Measurements from ENCODE around the gene MORN1. TPM values are rescaled to one million over a fixed set of nuclear protein-coding genes. Genes with fewer than 3 reads are reported as not detected.

Gene MORN1
- polyA plus RNA-seq, 1 donor (not counting 4 experiments of a cell fraction or from before 2014, with no cell fraction given) = 2.1 TPM

- H3K4me3 ChIP-seq (ENCODE audit: control insufficient read depth in 2 of 3, extremely low read depth in 1 of 3, insufficient read depth in 2 of 3, low read depth in 1 of 3, low read length in 3 of 3) = no peak overlapping the region
- H3K36me3 ChIP-seq (ENCODE audit: control insufficient read depth in 2 of 2, extremely low read depth in 1 of 2, insufficient read depth in 2 of 2, low read length in 2 of 2) = peaks cover 0 to 7% of the 10 kb centered on the region in 2 experiments
- peaks cover 2% of the 10 kb centered on the region for H3K9me1 ChIP-seq (ENCODE audit: control insufficient read depth, extremely low read depth, insufficient read depth, low read length)
- FAIRE-seq (no peak), DNase-seq (ENCODE audit: low read depth, low spot score) (no peak)
- dilution Hi-C loops (cut with MboI; ENCODE audit: extremely low pct_ligation_motif_present, low sequenced_read_pairs) = loop anchor here (10.0 kb wide), 1 partner anchor 84 kb away; the partner anchor contains the start of gene FAAP20
- TF ChIP-seq, protein P1, sequence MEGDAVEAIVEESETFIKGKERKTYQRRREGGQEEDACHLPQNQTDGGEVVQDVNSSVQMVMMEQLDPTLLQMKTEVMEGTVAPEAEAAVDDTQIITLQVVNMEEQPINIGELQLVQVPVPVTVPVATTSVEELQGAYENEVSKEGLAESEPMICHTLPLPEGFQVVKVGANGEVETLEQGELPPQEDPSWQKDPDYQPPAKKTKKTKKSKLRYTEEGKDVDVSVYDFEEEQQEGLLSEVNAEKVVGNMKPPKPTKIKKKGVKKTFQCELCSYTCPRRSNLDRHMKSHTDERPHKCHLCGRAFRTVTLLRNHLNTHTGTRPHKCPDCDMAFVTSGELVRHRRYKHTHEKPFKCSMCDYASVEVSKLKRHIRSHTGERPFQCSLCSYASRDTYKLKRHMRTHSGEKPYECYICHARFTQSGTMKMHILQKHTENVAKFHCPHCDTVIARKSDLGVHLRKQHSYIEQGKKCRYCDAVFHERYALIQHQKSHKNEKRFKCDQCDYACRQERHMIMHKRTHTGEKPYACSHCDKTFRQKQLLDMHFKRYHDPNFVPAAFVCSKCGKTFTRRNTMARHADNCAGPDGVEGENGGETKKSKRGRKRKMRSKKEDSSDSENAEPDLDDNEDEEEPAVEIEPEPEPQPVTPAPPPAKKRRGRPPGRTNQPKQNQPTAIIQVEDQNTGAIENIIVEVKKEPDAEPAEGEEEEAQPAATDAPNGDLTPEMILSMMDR (optimal IDR thresholded peaks at IDR 0.05 in 1 of 3, IDR thresholded peaks at IDR 0.05 in 1 of 3, conservative IDR thresholded peaks at IDR 0.05 in 1 of 3; ENCODE audit: extremely low read depth in 1 of 3, insufficient read depth in 2 of 3, low read length in 3 of 3) = no peak
- H3K4me2 ChIP-seq (ENCODE audit: control insufficient read depth, extremely low read depth, insufficient read depth, low read depth, low read length) = no peak overlapping the region
- peaks cover 66% of the 10 kb centered on the region for H3K79me2 ChIP-seq (ENCODE audit: control insufficient read depth, insufficient read depth, low read length)
- peaks cover 6% of the 10 kb centered on the region for H4K20me1 ChIP-seq (ENCODE audit: control insufficient read depth, extremely low read depth, insufficient read depth, low read length)
- no peak overlapping the region for H3K27ac ChIP-seq (ENCODE audit: control insufficient read depth, insufficient read depth, low read length)
- H3K9me3 ChIP-seq (ENCODE audit: control insufficient read depth, low read depth, low read length) = no peaks in the 10 kb centered on the region
- no peak overlapping the region for H3K9ac ChIP-seq (ENCODE audit: control insufficient read depth, extremely low read depth, insufficient read depth, low read length)
- H3K4me1 ChIP-seq (ENCODE audit: control insufficient read depth, extremely low read depth, insufficient read depth, low read length) = peaks cover 4% of the 10 kb centered on the region
- H2AFZ ChIP-seq (ENCODE audit: control insufficient read depth, low read length) = no peak overlapping the region
- H3K27me3 ChIP-seq (ENCODE audit: control insufficient read depth, extremely low read depth, insufficient read depth, low read length) = no peaks in the 10 kb centered on the region
Observed at GRCh38 chr1:2279210-2279639, 112.1 kb downstream of the MORN1 start.

- Histone ChIP-seq H3K9me1 (ENCODE audit: control insufficient read depth, extremely low read depth, insufficient read depth, low read length) (peaks cover 2% of the 10 kb centered on the region), H3K27me3 (ENCODE audit: control insufficient read depth, extremely low read depth, insufficient read depth, low read length) (no peaks in the 10 kb centered on the region), H3K79me2 (ENCODE audit: control insufficient read depth, insufficient read depth, low read length) (peaks cover 68% of the 10 kb centered on the region), H3K27ac (ENCODE audit: control insufficient read depth, insufficient read depth, low read length) (no peak overlapping the region), H3K36me3 (ENCODE audit: control insufficient read depth in 2 of 2, extremely low read depth in 1 of 2, insufficient read depth in 2 of 2, low read length in 2 of 2) (peaks cover 0 to 7% of the 10 kb centered on the region in 2 experiments), H2AFZ (ENCODE audit: control insufficient read depth, low read length) (no peak overlapping the region), H3K4me1 (ENCODE audit: control insufficient read depth, extremely low read depth, insufficient read depth, low read length) (peaks cover 4% of the 10 kb centered on the region), H3K4me3 (ENCODE audit: control insufficient read depth in 2 of 3, extremely low read depth in 1 of 3, insufficient read depth in 2 of 3, low read depth in 1 of 3, low read length in 3 of 3) (no peak overlapping the region), H3K9ac (ENCODE audit: control insufficient read depth, extremely low read depth, insufficient read depth, low read length) (no peak overlapping the region), H4K20me1 (ENCODE audit: control insufficient read depth, extremely low read depth, insufficient read depth, low read length) (peaks cover 6% of the 10 kb centered on the region), H3K4me2 (ENCODE audit: control insufficient read depth, extremely low read depth, insufficient read depth, low read depth, low read length) (no peak overlapping the region), H3K9me3 (ENCODE audit: control insufficient read depth, low read depth, low read length) (no peaks in the 10 kb centered on the region)
- dilution Hi-C loops (cut with MboI; ENCODE audit: extremely low pct_ligation_motif_present, low sequenced_read_pairs) = loop anchor here (10.0 kb wide), 1 partner anchor 84 kb away; the partner anchor contains the start of gene FAAP20
- FAIRE-seq = no peak
- no peak for TF ChIP-seq EZH2 (IDR thresholded peaks at IDR 0.05; ENCODE audit: low read length)
- TF ChIP-seq, protein P1 (optimal IDR thresholded peaks at IDR 0.05 in 1 of 3, IDR thresholded peaks at IDR 0.05 in 1 of 3, conservative IDR thresholded peaks at IDR 0.05 in 1 of 3; ENCODE audit: extremely low read depth in 1 of 3, insufficient read depth in 2 of 3, low read length in 3 of 3) = no peak
- no peak for DNase-seq (ENCODE audit: low read depth, low spot score)
Observed at GRCh38 chr1:2278591-2279209, 112.7 kb downstream of the MORN1 start.
